Measurements from ENCODE around the gene IGF2R. TPM values are rescaled to one million over a fixed set of nuclear protein-coding genes. Genes with fewer than 3 reads are reported as not detected.

The IGF2R gene
- total and polyA plus RNA-seq, 4 experiments from 2014 or later, result 4.5 to 79.2 (median 48.1) TPM

- intact Hi-C loops (cut with micrococcal nuclease), result loop anchor here (5.0 to 10.0 kb wide), 2 partner anchors 490 to 547 kb away; no protein-coding TSS in a partner anchor
- peak overlapping the region in 2 of 8 donors; percentile 17 to 70 for H3K4me3 Mint-ChIP-seq
- peaks cover 95% of the 10 kb centered on the region for H3K4me1 ChIP-seq (ENCODE audit: insufficient read depth, low read length)
- H3K4me3 ChIP-seq (ENCODE audit: low read length in 2 of 2), result no peak overlapping the region
- ChIA-PET CTCF (ENCODE audit: partially characterized antibody) (interaction anchor here (1.2 kb wide), 1 partner anchor 545 kb away, joined by 3 read pairs; no protein-coding TSS in a partner anchor), POLR2A (ENCODE audit: partially characterized antibody) (interaction anchor here (7.6 kb wide), 1 partner anchor 40 kb away, joined by 68 read pairs; no protein-coding TSS in a partner anchor)
- peaks cover 0 to 4% of the 10 kb centered on the region in 2 donors for H3K36me3 Mint-ChIP-seq
- no peaks in the 10 kb centered on the region for H3K9me3 Mint-ChIP-seq
- peak overlapping the region in 4 of 7 donors; percentile 13 to 82 (median 24) for H3K27ac Mint-ChIP-seq
- H3K27me3 Mint-ChIP-seq, result no peaks in the 10 kb centered on the region
- H3K9me3 ChIP-seq (ENCODE audit: control insufficient read depth in 1 of 2, low read length in 2 of 2), result no peaks in the 10 kb centered on the region
- H3K27me3 ChIP-seq (ENCODE audit: insufficient read depth, low read length), result no peaks in the 10 kb centered on the region
- peaks cover 71 to 96% (median 86%) of the 10 kb centered on the region in 4 donors for H3K4me1 Mint-ChIP-seq
- no peaks in the 10 kb centered on the region for H3K36me3 ChIP-seq (ENCODE audit: insufficient read depth, low read length)
- DNase-seq, result no peak
- no peak overlapping the region for H3K27ac ChIP-seq (ENCODE audit: low read depth, low read length)
Measured at GRCh38 chr6:159974932-159975331, 6.0 kb downstream of the IGF2R start.

GRCh38 chr6:159976686-159977254, 7.9 kb downstream of the IGF2R start:
- H3K9me3 Mint-ChIP-seq, result no peaks in the 10 kb centered on the region
- ChIA-PET CTCF (ENCODE audit: partially characterized antibody) (interaction anchor here (1.6 kb wide), 1 partner anchor 10 kb away, joined by 4 read pairs; no protein-coding TSS in a partner anchor), POLR2A (ENCODE audit: partially characterized antibody) (interaction anchor here (1.0 to 1.8 kb wide), 4 partner anchors 9 to 250 kb away, joined by 3 to 6 read pairs (median 4); partner anchors contain the start of gene TCP1)
- H3K4me3 ChIP-seq (ENCODE audit: low read length in 2 of 2), result no peak overlapping the region
- no peak for DNase-seq
- peaks cover 75 to 96% (median 85%) of the 10 kb centered on the region in 4 donors for H3K4me1 Mint-ChIP-seq
- H3K36me3 Mint-ChIP-seq, result peaks cover 0 to 1% of the 10 kb centered on the region in 2 donors
- no peaks in the 10 kb centered on the region for H3K27me3 ChIP-seq (ENCODE audit: insufficient read depth, low read length)
- no peaks in the 10 kb centered on the region for H3K27me3 Mint-ChIP-seq
- peak overlapping the region; percentile 43 to 73 (median 56) for H3K4me3 Mint-ChIP-seq
- H3K4me1 ChIP-seq (ENCODE audit: insufficient read depth, low read length), result peaks cover 93% of the 10 kb centered on the region
- H3K9me3 ChIP-seq (ENCODE audit: control insufficient read depth in 1 of 2, low read length in 2 of 2), result no peaks in the 10 kb centered on the region
- H3K36me3 ChIP-seq (ENCODE audit: insufficient read depth, low read length), result no peaks in the 10 kb centered on the region
- intact Hi-C loops (cut with micrococcal nuclease), result loop anchor here (10.0 kb wide), 1 partner anchor 488 kb away; no protein-coding TSS in a partner anchor
- H3K27ac Mint-ChIP-seq, result peak overlapping the region; percentile 69 to 88 (median 73)
- peak overlapping the region; percentile 60 for H3K27ac ChIP-seq (ENCODE audit: low read depth, low read length)

GRCh38 chr6:159977255-159977903, 8.5 kb downstream of the IGF2R start:
- Histone ChIP-seq H3K36me3 (ENCODE audit: insufficient read depth, low read length) (no peaks in the 10 kb centered on the region), H3K27ac (ENCODE audit: low read depth, low read length) (peak overlapping the region; percentile 60), H3K4me1 (ENCODE audit: insufficient read depth, low read length) (peaks cover 93% of the 10 kb centered on the region), H3K4me3 (ENCODE audit: low read length in 2 of 2) (no peak overlapping the region), H3K9me3 (ENCODE audit: control insufficient read depth in 1 of 2, low read length in 2 of 2) (no peaks in the 10 kb centered on the region), H3K27me3 (ENCODE audit: insufficient read depth, low read length) (no peaks in the 10 kb centered on the region)
- Mint-ChIP-seq H3K9me3 (no peaks in the 10 kb centered on the region), H3K36me3 (no peaks in the 10 kb centered on the region), H3K4me1 (peaks cover 76 to 96% (median 86%) of the 10 kb centered on the region in 4 donors), H3K4me3 (peak overlapping the region; percentile 33 to 87 (median 60)), H3K27ac (peak overlapping the region; percentile 69 to 96 (median 73)), H3K27me3 (no peaks in the 10 kb centered on the region)
- DNase-seq, result no peak
- intact Hi-C loops (cut with micrococcal nuclease), result loop anchor here (10.0 kb wide), 1 partner anchor 487 kb away; no protein-coding TSS in a partner anchor
- ChIA-PET POLR2A (ENCODE audit: partially characterized antibody) (interaction anchor here (1.0 to 1.8 kb wide), 4 partner anchors 8 to 188 kb away, joined by 4 to 8 read pairs (median 6); partner anchors contain the start of genes IGF2R and TCP1), CTCF (ENCODE audit: partially characterized antibody) (interaction anchor here (1.6 kb wide), 1 partner anchor 10 kb away, joined by 4 read pairs; no protein-coding TSS in a partner anchor)

- Mint-ChIP-seq H3K27me3 (no peaks in the 10 kb centered on the region), H3K4me1 (peaks cover 77 to 96% (median 86%) of the 10 kb centered on the region in 4 donors), H3K36me3 (no peaks in the 10 kb centered on the region), H3K9me3 (no peaks in the 10 kb centered on the region), H3K4me3 (peak overlapping the region in 6 of 8 donors; percentile 4 to 87 (median 48)), H3K27ac (peak overlapping the region; percentile 84 to 96 (median 88))
- intact Hi-C loops (cut with micrococcal nuclease), result loop anchor here (10.0 kb wide), 1 partner anchor 487 kb away; no protein-coding TSS in a partner anchor
- Histone ChIP-seq H3K27ac (ENCODE audit: low read depth, low read length) (peak overlapping the region; percentile 60), H3K9me3 (ENCODE audit: control insufficient read depth in 1 of 2, low read length in 2 of 2) (no peaks in the 10 kb centered on the region), H3K4me3 (ENCODE audit: low read length in 2 of 2) (no peak overlapping the region), H3K27me3 (ENCODE audit: insufficient read depth, low read length) (no peaks in the 10 kb centered on the region), H3K36me3 (ENCODE audit: insufficient read depth, low read length) (no peaks in the 10 kb centered on the region), H3K4me1 (ENCODE audit: insufficient read depth, low read length) (peaks cover 93% of the 10 kb centered on the region)
- ChIA-PET CTCF (ENCODE audit: partially characterized antibody) (no interaction called here), POLR2A (ENCODE audit: partially characterized antibody) (interaction anchor here (1.2 to 1.8 kb wide), 2 partner anchors 9 to 188 kb away, joined by 6 to 8 read pairs; partner anchors contain the start of genes IGF2R and TCP1)
- no peak for DNase-seq
Measured at GRCh38 chr6:159977904-159978268, 9.0 kb downstream of the IGF2R start.

GRCh38 chr6:159978291-159979135, 9.6 kb downstream of the IGF2R start:
- POLR2A ChIA-PET (ENCODE audit: partially characterized antibody), result interaction anchor here (0.9 to 1.8 kb wide), 4 partner anchors 9 to 298 kb away, joined by 3 to 8 read pairs (median 4); partner anchors contain the start of genes IGF2R and TCP1
- CTCF ChIA-PET (ENCODE audit: partially characterized antibody), result interaction anchor here (0.7 to 1.3 kb wide), 2 partner anchors 14 to 288 kb away, joined by 3 read pairs; no protein-coding TSS in a partner anchor
- Histone ChIP-seq H3K9me3 (ENCODE audit: control insufficient read depth in 1 of 2, low read length in 2 of 2) (no peaks in the 10 kb centered on the region), H3K4me3 (ENCODE audit: low read length in 2 of 2) (no peak overlapping the region), H3K4me1 (ENCODE audit: insufficient read depth, low read length) (peaks cover 93% of the 10 kb centered on the region), H3K27ac (ENCODE audit: low read depth, low read length) (peak overlapping the region; percentile 60), H3K27me3 (ENCODE audit: insufficient read depth, low read length) (no peaks in the 10 kb centered on the region), H3K36me3 (ENCODE audit: insufficient read depth, low read length) (no peaks in the 10 kb centered on the region)
- H3K4me1 Mint-ChIP-seq, result peaks cover 76 to 96% (median 86%) of the 10 kb centered on the region in 4 donors
- peak overlapping the region; percentile 84 to 96 (median 88) for H3K27ac Mint-ChIP-seq
- H3K9me3 Mint-ChIP-seq, result no peaks in the 10 kb centered on the region
- H3K4me3 Mint-ChIP-seq, result peak overlapping the region; percentile 24 to 87 (median 60)
- no peaks in the 10 kb centered on the region for H3K36me3 Mint-ChIP-seq
- no peaks in the 10 kb centered on the region for H3K27me3 Mint-ChIP-seq
- intact Hi-C loops (cut with micrococcal nuclease), result loop anchor here (10.0 kb wide), 1 partner anchor 486 kb away; no protein-coding TSS in a partner anchor
- DNase-seq, result peak in 2 of 5 donors; percentile 20 to 80

GRCh38 chr6:159979136-159979874, 10.4 kb downstream of the IGF2R start:
- DNase-seq, result peak in 2 of 5 donors; percentile 18 to 72
- intact Hi-C loops (cut with micrococcal nuclease), result loop anchor here (10.0 kb wide), 1 partner anchor 485 kb away; no protein-coding TSS in a partner anchor

More at GRCh38 chr6:159979136-159979874, 10.4 kb downstream of the IGF2R start:
- peak overlapping the region in 7 of 8 donors; percentile 32 to 87 (median 66) for H3K4me3 Mint-ChIP-seq
- Histone ChIP-seq H3K27ac (ENCODE audit: low read depth, low read length) (peak overlapping the region; percentile 60), H3K9me3 (ENCODE audit: control insufficient read depth in 1 of 2, low read length in 2 of 2) (no peaks in the 10 kb centered on the region), H3K36me3 (ENCODE audit: insufficient read depth, low read length) (no peaks in the 10 kb centered on the region), H3K4me3 (ENCODE audit: low read length in 2 of 2) (no peak overlapping the region), H3K27me3 (ENCODE audit: insufficient read depth, low read length) (no peaks in the 10 kb centered on the region), H3K4me1 (ENCODE audit: insufficient read depth, low read length) (peaks cover 93% of the 10 kb centered on the region)
- no peaks in the 10 kb centered on the region for H3K27me3 Mint-ChIP-seq
- peak overlapping the region; percentile 84 to 96 (median 88) for H3K27ac Mint-ChIP-seq
- no peaks in the 10 kb centered on the region for H3K36me3 Mint-ChIP-seq
- ChIA-PET POLR2A (ENCODE audit: partially characterized antibody) (interaction anchor here (0.9 to 4.1 kb wide), 4 partner anchors 10 to 299 kb away, joined by 3 to 26 read pairs (median 6); partner anchors contain the start of genes IGF2R and WTAP), CTCF (ENCODE audit: partially characterized antibody) (interaction anchor here (1.3 kb wide), 1 partner anchor 15 kb away, joined by 3 read pairs; no protein-coding TSS in a partner anchor)
- H3K9me3 Mint-ChIP-seq, result no peaks in the 10 kb centered on the region
- H3K4me1 Mint-ChIP-seq, result peaks cover 76 to 96% (median 85%) of the 10 kb centered on the region in 4 donors

Measured in CD4-positive, alpha-beta memory T cell (primary cell).